HG02852 (cell line): Measurements from ENCODE around the gene ETFBKMT.
"Not testable (repeated sequence)": the region's sequence is repeated elsewhere in the genome, so short reads cannot be mapped to it uniquely, and the experiment has no call there.

Experiments used
- ATAC-seq: cut with Tn5 transposase; IDR thresholded peaks from one replicate; pipeline ENCODE4 v1.9.1; 2021; ENCODE audit warnings: mild to moderate bottlenecking, moderate library complexity; ENCODE audit not compliant: unreplicated experiment

Gene ETFBKMT

GRCh38 chr12:31716998-31717397 lies 57.5 kb downstream of the ETFBKMT start:
- ATAC-seq: not testable (repeated sequence)

GRCh38 chr12:31718542-31719198 lies 59.2 kb downstream of the ETFBKMT start:
- not testable (repeated sequence) for ATAC-seq

GRCh38 chr12:31722580-31722979 lies 63.1 kb downstream of the ETFBKMT start:
- ATAC-seq: no peak
